ENCODE measurements around the gene AMER2.

Gene AMER2, protein sequence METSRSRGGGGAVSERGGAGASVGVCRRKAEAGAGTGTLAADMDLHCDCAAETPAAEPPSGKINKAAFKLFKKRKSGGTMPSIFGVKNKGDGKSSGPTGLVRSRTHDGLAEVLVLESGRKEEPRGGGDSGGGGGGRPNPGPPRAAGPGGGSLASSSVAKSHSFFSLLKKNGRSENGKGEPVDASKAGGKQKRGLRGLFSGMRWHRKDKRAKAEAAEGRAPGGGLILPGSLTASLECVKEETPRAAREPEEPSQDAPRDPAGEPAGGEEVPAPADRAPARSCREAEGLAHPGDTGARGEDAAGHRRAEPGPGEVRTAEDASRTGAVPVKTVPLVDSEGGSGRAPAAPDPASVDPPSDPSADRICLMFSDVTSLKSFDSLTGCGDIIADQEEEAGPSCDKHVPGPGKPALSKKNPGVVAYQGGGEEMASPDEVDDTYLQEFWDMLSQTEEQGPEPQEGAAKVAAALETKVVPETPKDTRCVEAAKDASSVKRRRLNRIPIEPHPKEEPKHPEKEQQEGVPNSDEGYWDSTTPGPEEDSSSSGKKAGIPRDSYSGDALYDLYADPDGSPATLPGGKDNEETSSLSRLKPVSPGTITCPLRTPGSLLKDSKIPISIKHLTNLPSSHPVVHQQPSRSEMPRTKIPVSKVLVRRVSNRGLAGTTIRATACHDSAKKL

DNA sequence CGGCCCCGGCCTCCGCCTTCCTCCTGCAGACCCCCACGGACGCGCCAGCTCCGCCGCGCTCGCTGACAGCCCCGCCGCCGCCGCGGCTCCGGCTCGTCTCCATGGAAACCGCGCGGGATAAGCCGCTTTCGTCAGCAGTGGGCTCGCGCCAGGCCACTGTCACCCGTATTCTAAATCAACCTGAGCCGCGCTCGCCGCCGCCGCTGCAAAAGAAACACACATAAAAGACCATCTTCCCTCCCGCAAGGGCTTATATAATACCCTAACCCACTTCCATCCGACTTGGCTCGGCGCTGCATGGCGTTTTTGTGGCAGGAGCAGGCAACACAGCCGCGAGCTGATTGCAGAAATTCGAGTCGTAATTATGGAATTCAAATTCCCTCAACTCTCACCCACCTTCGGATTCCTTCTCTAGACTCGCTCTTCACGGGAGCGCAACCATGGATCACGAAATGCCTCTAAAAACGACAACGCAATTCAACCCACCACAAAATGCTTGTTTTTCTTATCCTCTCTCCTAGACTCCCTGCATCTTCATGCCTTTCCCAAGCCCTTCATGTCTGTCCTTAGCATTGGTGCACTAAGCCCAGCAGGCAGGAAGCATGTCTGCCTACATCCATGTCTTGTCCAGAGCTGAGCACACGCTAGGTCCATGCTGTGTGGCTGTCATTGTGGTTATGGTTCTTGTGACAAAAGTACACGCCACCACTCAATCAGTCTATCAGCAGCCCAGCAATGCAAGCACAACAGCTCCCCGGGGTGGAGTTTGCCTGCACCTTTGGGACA, at the start of gene AMER2:
TSS of gene AMER2 (minus strand) at position 772 of the 786 bp plus-strand sequence. CDS start at position 103, 669 bp downstream.
- peak; percentile 38 for DNase-seq (ENCODE audit: low spot score)

DNA sequence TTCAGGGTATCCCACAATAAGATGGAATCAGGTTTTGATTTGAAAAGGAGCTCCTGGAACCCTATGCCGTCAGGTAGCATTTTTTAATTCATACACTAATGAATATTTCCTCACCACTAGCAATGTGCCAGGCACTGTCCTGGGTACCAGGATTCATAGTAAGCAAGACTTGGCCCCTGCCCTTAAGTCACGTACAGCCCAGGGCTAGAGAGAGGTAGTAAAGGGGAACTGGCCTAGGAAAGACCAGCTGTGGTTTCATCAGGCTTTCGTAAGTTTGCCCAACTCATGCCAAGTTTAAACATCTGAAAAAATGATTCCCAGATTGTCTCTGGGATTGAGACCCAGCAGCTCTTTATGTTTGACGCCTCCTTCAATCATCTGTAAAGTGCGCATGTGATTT, 45.9 kb upstream of the AMER2 start:
- no peak for DNase-seq (ENCODE audit: low spot score)

DNA sequence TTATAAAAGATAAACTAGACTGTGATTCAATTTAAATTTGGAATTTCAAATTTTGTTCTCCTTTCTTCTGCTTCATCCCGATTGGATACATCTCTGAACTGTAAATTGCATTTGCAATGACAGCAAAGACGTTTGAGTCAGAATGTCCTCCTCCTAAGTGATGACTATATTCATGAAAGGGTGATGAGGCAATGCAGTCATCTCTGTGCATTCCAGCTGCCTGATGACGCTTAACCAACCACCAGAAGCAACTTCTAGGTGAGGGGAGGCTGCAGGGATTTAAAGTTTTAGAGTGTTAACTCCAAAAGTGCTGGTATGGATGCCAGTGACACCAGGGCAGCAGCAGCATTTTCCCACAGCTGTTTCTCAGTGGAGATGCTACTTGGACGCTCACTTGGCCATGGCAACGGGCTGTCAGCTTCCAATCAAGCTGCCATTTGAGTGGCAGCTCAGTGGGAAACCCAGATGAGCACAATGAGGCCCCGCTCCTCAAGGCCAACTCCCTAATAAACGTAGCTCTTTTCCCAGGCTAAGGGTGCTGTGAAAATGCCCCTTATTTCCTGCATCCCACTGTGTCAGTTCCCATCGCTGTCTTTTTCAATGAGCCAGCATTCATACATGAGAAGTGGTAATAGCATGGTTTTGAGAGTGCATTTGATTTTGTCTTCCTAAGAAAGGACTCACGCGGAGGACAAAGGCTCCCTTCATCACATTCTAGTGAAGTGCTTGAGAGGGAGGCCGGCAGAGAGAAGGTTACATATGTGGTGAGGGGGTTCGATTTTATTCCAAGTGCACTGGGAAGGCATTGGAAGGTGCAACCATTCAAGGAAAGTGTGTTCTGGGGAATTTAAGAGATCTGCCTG, 45.2 kb upstream of the AMER2 start:
- peak; percentile 30 for DNase-seq (ENCODE audit: low spot score)

DNA sequence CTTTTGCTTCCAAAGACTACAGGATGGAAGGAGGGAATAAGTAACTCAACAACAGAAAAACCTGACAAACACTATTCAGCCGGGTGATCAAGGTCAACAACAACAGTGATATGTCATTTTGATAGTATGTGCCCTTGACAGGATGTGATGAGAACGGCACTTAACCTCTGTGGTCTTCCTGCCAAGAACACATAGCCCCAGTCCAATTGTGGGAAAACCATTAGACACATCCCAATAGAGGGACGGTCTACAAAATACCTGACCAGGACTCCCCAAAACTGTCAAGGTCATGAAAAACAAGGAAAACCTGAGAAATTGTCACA, 43.1 kb upstream of the AMER2 start:
- DNase-seq (ENCODE audit: low spot score), result no peak

DNA sequence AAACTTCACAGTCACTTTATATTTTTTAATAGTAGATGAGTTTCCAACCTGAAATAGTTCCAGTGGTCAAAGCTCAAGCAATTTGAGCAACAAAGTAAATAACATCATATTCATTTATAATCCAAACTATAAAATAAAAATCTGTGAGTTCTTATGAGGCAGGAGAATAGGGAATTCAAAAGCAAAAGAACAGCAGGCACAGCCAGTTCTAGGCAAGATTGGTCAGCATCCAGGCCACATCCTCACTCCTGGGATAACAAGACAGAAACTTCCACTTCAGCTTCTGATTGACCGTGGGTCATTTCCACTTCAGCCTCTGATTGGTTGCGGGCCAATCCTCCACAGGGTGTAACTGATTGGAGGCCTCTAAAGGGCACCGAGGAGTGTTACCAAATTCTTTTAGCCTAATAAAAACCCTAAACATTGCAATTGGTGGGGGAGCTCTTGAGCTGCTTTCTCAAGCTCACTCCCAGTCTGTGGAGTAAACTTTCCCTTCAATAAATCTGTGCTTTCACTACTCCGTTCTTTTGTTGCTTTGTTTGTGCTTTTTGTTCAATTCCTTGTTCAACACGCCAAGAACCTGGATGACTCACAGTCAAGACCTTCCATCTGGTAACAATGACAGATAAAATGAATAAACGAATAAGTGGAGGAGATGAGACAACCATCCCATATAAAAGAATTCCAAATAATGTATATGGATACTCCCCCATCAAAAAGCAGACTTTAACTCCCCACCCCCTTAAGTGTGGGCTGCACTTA, 42.6 kb upstream of the AMER2 start:
- DNase-seq (ENCODE audit: low spot score), result no peak

DNA sequence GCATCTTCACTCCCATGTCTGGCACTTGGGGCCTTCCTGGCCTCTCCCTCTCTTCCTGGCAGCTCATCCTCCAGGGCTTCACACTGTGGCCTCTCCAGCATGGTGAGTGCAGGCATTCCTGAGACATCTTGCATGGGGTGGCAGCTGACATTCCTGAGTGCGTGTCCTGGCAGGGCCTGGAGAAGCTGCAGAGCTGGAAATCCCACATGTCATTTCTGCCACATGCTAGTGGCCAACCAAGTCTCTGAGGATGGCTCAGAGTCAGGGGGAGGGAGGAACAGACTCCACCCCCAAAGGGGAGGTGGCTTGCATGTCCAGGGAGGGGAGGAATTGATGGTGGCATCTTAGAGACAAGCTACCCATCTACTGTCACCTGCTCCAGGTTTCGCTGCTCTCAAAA, 41.6 kb upstream of the AMER2 start:
- DNase-seq (ENCODE audit: low spot score), result peak; percentile 28

DNA sequence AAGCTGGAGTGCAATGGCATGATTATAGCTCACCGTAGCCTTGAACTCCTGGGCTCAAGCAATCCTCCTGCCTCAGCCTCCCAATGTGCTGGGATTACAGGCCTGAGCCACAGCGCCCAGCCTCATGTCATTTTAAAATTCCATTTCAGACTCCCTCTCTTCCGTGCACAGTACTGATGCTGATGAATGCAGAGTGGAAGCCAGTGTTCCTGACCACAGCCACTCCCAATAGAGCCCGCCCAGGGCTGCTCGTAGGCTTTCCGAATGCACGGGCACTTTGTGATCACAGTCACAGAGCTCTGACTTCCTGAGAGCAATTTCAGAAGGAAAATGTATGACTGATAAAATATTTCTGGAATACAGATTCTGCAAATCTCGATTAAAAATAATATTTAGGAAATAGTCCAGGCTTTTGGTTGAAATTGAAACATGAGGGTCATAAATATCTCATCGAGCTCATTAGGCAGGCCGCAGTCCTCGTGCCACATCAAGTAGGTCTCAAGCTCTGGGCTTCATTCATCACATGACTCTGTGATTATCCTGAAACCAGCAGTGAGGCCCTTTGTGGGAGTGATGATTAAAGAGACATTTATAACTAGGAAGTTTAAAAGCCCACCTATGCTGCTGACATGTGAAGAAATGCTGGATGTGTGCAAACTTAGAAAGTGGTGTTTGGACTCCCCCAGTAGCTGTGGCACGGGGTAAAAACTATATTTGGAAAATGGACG, 38.9 kb upstream of the AMER2 start:
- no peak for DNase-seq (ENCODE audit: low spot score)

DNA sequence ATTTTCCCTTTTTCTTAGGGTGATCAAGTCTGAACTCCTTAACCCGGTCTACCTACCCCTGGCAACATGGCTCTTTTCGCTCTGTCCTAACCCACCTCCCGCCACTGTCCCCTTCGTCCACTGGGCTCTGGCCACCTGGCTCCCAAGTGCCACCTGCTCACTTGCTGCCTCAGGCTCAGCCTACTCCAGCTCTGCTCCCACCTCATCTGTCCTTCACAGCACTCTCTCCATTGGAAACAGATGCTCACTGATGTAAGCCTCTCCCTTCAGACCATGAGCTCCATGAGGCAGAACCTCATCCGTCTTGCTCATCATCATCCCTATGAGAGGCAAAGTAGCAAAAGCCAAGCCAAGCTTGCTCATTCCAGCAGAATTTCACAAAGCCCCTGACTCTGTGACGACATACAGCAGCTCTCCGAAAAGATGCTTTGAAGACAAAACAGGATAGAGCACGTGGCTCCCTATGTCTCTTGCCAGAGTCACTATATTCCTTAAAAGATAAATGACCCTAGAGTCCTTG, 35.3 kb upstream of the AMER2 start:
- no peak for DNase-seq (ENCODE audit: low spot score)

DNA sequence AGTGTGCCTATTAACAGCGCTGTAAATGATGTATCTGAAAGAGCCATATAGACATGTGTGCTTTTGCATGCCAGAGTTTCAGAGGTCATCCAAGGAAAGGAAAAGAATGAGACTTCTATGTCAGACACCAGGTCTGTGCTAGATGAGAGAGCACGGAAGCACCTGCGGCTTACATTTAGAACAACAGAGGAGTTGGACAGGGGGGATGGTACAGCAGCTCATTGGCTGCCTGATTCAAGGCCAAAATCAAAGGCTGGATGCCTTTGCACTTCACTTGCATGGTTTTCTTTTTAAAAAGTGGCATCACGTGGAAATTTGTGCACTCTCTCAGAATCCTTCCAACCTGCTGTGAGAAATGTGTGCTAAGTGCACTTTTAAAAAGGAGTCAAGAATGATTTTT, 32.8 kb upstream of the AMER2 start:
- DNase-seq (ENCODE audit: low spot score), result no peak

DNA sequence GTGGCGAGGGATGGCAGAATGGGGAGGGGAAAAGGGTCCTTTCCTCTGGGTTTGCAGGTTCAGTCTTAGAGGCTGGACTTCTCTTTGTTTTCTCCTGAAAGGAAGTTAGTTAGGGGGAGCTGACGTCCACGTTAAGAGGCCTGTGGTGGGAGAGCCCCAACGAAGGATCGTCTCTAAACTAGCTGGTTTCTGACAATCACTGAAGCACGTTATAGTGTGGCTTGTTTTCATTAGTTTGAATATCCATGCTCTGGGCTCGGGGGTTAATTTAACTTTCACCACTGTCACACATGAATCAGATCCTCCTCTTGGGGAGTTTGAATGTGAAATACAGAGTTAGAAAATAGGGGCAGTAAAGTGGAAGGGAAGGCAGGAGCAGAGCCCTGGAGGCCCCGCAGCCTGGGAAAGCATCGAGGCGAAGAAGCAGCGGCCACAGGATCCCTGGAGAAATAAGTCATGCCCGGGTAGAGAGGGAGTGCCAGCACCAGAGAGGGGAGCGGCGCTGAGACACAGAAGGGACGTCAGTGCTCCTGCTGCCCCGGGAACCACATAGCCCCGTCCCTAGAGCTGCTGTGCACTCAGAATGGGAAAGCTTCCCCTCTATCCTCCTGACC, 31.1 kb upstream of the AMER2 start:
- no peak for DNase-seq (ENCODE audit: low spot score)

DNA sequence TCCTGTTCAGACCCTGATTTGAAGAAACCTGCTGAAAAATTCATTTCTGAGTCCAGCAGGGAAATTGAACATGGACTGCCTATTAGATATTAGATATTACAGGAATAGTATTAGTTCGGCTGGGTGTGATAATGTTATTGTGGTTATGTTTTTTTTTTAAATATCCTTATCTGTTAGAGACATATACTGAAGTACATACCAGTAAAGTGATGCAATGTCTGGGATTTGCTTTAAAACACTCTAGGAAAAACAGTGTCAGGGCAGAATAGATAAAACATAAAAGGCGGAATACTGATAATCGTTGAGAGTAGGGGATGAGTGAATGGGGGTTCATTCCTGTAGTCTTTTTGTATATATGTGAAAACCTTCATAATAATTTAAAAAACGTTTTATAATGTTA, 28.7 kb upstream of the AMER2 start:
- no peak for DNase-seq (ENCODE audit: low spot score)

DNA sequence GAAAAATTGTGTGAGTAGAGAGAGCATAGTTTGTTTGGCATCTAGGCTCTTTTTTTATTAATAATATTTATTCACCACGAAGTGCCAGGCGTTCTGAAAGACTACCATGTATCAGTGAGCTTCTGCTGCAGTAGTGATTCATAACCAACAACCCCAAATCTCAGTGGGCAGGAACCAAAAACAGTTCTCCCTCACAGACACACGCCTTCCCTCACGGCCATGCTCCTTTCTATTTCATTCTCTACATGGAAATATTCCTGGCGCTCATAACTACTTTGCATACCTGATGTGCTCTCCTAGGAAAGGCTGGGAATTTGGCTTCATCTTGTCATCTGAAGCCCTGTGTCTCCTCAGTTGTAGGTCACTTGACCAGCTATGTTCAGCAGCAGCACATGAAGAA, 26.6 kb upstream of the AMER2 start:
- DNase-seq (ENCODE audit: low spot score), result no peak

DNA sequence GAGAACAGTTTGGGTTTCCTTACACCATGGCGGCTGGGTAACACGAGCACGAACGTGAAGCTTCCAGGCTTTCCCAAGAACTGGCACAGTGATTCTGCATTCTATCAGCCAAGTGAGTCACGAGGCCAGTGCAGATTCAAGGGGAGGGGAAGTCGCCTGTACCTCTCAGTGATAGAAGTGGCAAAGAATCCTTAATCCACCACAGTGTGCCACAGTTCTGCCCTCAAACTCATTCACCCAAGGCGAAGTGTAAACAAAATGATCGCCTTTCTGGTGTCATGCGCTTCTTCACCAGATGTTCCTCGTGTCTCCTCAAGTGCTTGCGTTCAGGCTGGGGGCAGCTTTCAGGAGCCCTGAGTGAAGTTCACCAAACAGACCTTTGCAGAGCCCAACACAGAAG, 24.9 kb upstream of the AMER2 start:
- no peak for DNase-seq (ENCODE audit: low spot score)

DNA sequence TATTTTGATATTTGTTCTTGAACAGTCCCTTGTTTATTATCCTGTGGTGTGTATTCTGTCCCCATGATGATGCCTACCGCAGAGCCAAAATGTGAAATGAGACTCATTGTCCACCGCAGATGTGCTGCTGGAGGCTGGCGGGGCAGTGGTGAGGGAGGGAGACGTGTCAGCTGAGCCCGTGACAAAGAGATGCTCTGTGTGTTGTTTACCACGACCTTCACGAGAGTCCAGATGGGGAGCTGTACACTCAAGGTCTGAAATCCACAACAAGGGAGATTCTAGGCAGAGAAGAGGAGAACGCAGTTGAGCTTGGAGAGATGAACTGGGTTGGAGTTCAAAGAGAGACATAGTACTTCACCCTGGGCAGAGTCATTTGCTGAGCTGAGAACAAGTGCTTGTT, 20.8 kb upstream of the AMER2 start:
- no peak for DNase-seq (ENCODE audit: low spot score)

DNA sequence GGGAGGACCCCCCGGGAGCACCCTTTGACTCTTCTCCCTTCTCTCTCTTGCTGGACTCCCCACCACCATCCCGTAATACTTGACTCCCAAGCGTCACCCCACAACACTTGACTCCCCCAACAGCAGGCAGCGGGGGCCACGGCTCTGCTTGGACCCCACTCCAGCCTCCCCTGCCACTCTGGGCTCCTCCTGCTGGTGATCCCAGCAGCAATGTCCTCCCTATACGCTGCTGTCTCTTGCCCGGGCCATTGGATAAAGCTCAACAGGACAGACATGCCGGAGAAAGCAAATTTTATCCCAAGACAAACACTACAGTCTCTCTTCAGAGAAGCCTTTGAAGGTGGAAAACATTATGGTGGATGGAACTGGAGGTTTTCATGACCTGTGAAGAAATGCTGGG, 20.4 kb upstream of the AMER2 start:
- DNase-seq (ENCODE audit: low spot score), result no peak

DNA sequence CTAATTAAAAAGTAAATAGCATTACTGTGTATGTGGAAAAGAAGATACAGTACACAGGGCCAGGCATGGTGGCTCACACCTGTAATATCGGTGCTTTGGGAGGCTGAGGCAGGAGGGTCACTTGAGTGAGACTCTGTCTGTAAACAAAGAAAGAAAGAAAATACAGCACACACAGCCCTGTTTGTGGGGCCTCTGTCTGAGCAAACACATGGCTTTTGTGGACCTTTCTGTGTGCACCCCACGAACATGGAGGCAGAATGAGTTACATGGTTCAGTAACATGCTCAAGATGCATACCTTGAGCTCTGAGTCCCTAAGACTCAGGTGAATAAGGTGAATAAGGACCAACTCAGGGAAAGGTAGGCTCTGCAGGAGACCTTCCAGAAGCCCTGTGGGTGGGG, 20.0 kb upstream of the AMER2 start:
- DNase-seq (ENCODE audit: low spot score), result no peak

DNA sequence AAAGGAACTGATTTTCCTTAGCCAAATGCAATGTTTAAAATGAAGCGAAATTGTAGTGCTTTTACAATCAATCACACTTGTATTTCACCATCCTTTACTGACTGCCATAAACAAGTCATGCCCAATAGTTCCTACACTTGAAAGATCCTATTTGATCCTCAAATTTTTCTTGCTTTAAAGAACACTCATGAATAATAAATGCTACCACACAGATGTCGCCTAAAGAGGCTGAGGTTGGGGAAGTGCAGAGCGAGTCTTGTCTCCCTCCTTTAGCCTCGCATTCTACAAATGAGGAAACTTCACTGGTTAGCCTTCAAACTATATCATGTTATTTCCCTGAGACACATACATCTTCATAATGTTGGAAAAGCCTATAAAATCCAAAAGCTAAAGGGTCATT, 18.7 kb upstream of the AMER2 start:
- DNase-seq (ENCODE audit: low spot score), result no peak

DNA sequence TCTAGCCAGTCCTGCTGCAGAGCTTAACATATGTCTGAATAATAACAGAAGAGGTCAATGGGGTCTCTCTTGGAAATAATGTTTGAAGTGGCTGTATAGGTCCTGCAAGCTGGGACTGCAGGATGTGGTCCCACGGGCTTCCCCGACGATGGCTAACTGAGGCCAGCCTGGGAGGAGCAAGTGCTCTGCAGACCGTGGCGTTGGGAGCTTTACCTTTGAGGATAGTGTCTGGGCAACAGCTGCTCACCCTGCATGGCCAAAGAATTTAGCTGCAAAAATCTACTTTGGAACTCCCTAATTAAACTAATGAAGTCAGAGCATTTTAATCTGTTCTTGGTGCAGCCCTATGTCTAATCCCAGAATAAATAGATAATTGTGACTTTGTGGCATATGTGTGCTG, 18.2 kb upstream of the AMER2 start:
- DNase-seq (ENCODE audit: low spot score), result no peak

DNA sequence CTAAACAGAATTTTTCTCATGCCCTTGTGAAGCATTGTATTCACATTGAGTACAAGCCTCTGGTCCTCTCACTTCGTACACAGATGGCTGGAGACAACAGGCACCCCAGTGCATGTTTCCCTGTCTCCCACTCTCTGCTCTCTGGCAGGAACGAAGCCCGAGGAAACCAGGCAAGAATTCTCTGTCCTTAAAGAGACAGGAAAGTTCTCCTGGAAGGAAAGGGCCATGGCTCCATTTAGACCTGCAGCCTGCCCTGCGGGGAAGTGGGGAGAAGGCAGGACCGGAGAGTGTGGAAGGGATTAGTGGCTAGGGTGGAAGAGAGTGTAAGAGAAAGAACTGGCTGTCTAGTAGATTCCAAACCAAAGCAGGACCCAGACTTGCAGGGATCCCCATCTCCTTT, 15.5 kb upstream of the AMER2 start:
- no peak for DNase-seq (ENCODE audit: low spot score)

DNA sequence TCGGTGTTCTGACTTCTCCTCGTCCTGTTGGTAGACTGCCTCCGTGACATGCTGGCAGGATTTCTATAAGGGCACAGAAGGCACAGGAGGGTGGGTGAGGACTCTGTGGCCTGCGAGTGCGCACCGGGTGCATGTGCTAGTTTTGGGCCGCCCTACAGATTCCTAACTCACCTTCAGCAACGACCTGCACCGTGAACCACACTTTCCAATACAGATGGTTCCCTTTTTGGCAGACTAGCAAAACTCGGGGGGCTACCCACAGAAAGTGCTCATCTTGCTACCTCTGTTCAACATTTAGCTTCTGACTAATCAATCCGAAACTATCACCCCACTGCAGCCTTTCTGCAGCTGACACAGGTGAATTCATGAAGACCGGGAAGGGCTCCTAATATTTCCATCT, 14.1 kb upstream of the AMER2 start:
- no peak for DNase-seq (ENCODE audit: low spot score)

Measured in AG08396 (cell line).